NT2/D1 (cell line): ENCODE results near the gene EBLN1.

Experiments
- SUZ12 ChIP-seq: IDR thresholded peaks from 2 replicates; pipeline ENCODE4 v1.6.1; 2011; ENCODE audit not compliant: insufficient read length, insufficient read depth; ENCODE audit errors: extremely low read depth
- YY1 ChIP-seq: IDR thresholded peaks from 2 replicates; pipeline ENCODE4 v1.6.1; 2011; ENCODE audit not compliant: insufficient read length, insufficient read depth

DNA sequence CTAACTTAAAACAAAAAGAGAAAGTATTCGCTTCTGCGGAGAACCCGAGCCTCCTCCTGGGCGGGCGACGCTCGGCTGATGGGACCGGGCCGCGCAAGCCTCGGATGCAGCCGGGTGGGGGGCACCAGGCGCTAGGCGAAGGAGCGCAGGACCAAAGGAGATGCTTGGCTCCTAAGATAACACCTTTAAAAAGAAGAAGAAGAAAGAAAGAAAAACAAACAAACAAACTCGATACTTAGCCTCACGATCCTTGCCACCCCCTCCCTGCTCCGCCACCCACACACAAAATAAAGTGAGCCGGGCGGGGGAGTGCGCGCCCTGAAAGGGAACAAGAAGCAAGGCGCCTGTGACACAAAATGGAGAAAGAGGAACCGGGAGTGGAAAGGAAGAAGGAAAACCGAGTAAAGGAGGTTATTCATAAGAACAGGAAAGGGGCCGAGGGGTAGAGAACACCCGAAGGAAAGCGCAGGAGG, 34.0 kb upstream of the EBLN1 start:
- no peak for TF ChIP-seq YY1
- no peak for TF ChIP-seq SUZ12
